Measurements from ENCODE around the gene DCAF11. TPM values are rescaled to one million over a fixed set of nuclear protein-coding genes. Genes with fewer than 3 reads are reported as not detected.
A peak's percentile ranks its signal among the peaks of the same experiment; 100 is the strongest.

DCAF11 gene
- total RNA-seq, 4 donors from 2014 or later = 42.9 to 87.4 (median 57.8) TPM

- H3K27ac ChIP-seq = peak overlapping the region in 1 of 2 donors; percentile 26
- TF ChIP-seq CTCF (IDR thresholded peaks at IDR 0.05) = no peak
- no peak for TF ChIP-seq POLR2A (IDR thresholded peaks at IDR 0.05)
- intact Hi-C loops (cut with DNase I; ENCODE audit: low total_unique reads) = no loop called here
- no peaks in the 10 kb centered on the region for H3K27me3 ChIP-seq
- no peak for DNase-seq
- no peaks in the 10 kb centered on the region for H3K4me1 ChIP-seq
- H3K36me3 ChIP-seq = no peaks in the 10 kb centered on the region
- H3K4me3 ChIP-seq = peak overlapping the region; percentile 25 to 27
- H3K9me3 ChIP-seq = no peaks in the 10 kb centered on the region
Measured at GRCh38 chr14:24172261-24172860, 57.8 kb downstream of the DCAF11 start.

GRCh38 chr14:24172871-24173281 is 58.3 kb downstream of the DCAF11 start:
- H3K4me3 ChIP-seq = no peak overlapping the region
- DNase-seq = no peak
- no peaks in the 10 kb centered on the region for H3K27me3 ChIP-seq
- H3K9me3 ChIP-seq = no peaks in the 10 kb centered on the region
- intact Hi-C loops (cut with DNase I; ENCODE audit: low total_unique reads) = no loop called here
- H3K27ac ChIP-seq = peak overlapping the region in 1 of 2 donors; percentile 26
- no peaks in the 10 kb centered on the region for H3K36me3 ChIP-seq
- TF ChIP-seq POLR2A (IDR thresholded peaks at IDR 0.05) (no peak), CTCF (IDR thresholded peaks at IDR 0.05) (no peak)
- H3K4me1 ChIP-seq = no peaks in the 10 kb centered on the region

Small RNA genes lying within 50 kb of the gene (microRNA-seq; reads per million reads assigned to microRNA genes)
- not detected for gene MIR7703 (ENCODE audit: borderline microRNAs expressed, borderline replicate concordance)

Small RNA genes lying within 50 kb of the gene (small RNA-seq; reads per million reads assigned to genes)
- gene IRF9 = not detected
- gene RNA5SP383 = not detected

Other genes with a start within 250 kb of the DCAF11 start
- gene DHRS4, start 161.0 kb upstream of the DCAF11 start, total RNA-seq = 10 to 100 TPM; 19.7 to 57.9 (median 28.6) TPM
- 10 to 100 TPM in 2 of 4 donors, 1 to 10 TPM in 1, under 1 TPM in 1; 0.88 to 17.2 (median 8.6) TPM for gene DHRS4L2, start 125.8 kb upstream of the DCAF11 start, total RNA-seq
- gene CARMIL3, start 62.8 kb upstream of the DCAF11 start, total RNA-seq = under 1 TPM in 2 of 4 donors, not detected in 2; 0.21 to 0.48 TPM
- gene CPNE6, start 43.2 kb upstream of the DCAF11 start, total RNA-seq = under 1 TPM in 1 of 4 donors, not detected in 3; 0.76 TPM
- gene PCK2, start 20.5 kb upstream of the DCAF11 start, total RNA-seq = 10 to 100 TPM in 3 of 4 donors, not detected in 1; 13.1 to 19.4 (median 15.1) TPM
- 1 to 10 TPM in 3 of 4 donors, not detected in 1; 1.2 to 1.8 (median 1.3) TPM for gene NRL, start 172 bp downstream of the DCAF11 start, total RNA-seq
- gene FITM1, start 15.9 kb downstream of the DCAF11 start, total RNA-seq = 1 to 10 TPM in 2 of 4 donors, under 1 TPM in 1, not detected in 1; 0.48 to 2.4 (median 1.3) TPM
- 100 to 1,000 TPM in 2 of 4 donors, 10 to 100 TPM in 2; 81.0 to 175 (median 131) TPM for gene PSME1, start 21.4 kb downstream of the DCAF11 start, total RNA-seq
- gene EMC9, start 26.8 kb downstream of the DCAF11 start, total RNA-seq = 10 to 100 TPM in 2 of 4 donors, 1 to 10 TPM in 1, not detected in 1; 6.2 to 21.2 (median 10.9) TPM
- gene PSME2, start 31.8 kb downstream of the DCAF11 start, total RNA-seq = 100 to 1,000 TPM in 1 of 4 donors, 10 to 100 TPM in 3; 16.9 to 113 (median 25.7) TPM
- 100 to 1,000 TPM in 1 of 4 donors, 10 to 100 TPM in 3; 17.7 to 106 (median 57.9) TPM for gene RNF31, start 32.7 kb downstream of the DCAF11 start, total RNA-seq
- gene IRF9, start 46.5 kb downstream of the DCAF11 start, total RNA-seq = 100 to 1,000 TPM in 1 of 4 donors, 10 to 100 TPM in 3; 33.2 to 205 (median 67.2) TPM
- 10 to 100 TPM in 3 of 4 donors, 1 to 10 TPM in 1; 9.5 to 54.3 (median 42.1) TPM for gene REC8, start 57.3 kb downstream of the DCAF11 start, total RNA-seq
- 10 to 100 TPM in 3 of 4 donors, 1 to 10 TPM in 1; 3.1 to 33.7 (median 29.6) TPM for gene IPO4, start 74.0 kb downstream of the DCAF11 start, total RNA-seq
- gene TM9SF1, start 80.7 kb downstream of the DCAF11 start, total RNA-seq = 10 to 100 TPM; 31.2 to 79.8 (median 52.4) TPM
- under 1 TPM in 1 of 4 donors, not detected in 3; 0.98 TPM for gene TSSK4, start 90.9 kb downstream of the DCAF11 start, total RNA-seq
- gene CHMP4A, start 98.7 kb downstream of the DCAF11 start, total RNA-seq = 10 to 100 TPM in 3 of 4 donors, 1 to 10 TPM in 1; 6.8 to 53.3 (median 33.9) TPM
- gene MDP1, start 101.3 kb downstream of the DCAF11 start, total RNA-seq = 100 to 1,000 TPM in 1 of 4 donors, 10 to 100 TPM in 2, 1 to 10 TPM in 1; 5.6 to 137 (median 24.2) TPM
- 1,000 to 10,000 TPM in 1 of 4 donors, 100 to 1,000 TPM in 2, 10 to 100 TPM in 1; 61.2 to 1,004 (median 192) TPM for gene NEDD8, start 117.6 kb downstream of the DCAF11 start, total RNA-seq
- 10 to 100 TPM; 38.9 to 60.9 (median 48.8) TPM for gene GMPR2, start 118.2 kb downstream of the DCAF11 start, total RNA-seq
- gene TINF2, start 127.8 kb downstream of the DCAF11 start, total RNA-seq = 100 to 1,000 TPM in 1 of 4 donors, 10 to 100 TPM in 3; 41.0 to 123 (median 66.8) TPM
- 1 to 10 TPM in 2 of 4 donors, not detected in 2; 1.6 to 3.2 TPM for gene TGM1, start 148.4 kb downstream of the DCAF11 start, total RNA-seq
- 10 to 100 TPM in 3 of 4 donors, 1 to 10 TPM in 1; 9.2 to 67.9 (median 23.2) TPM for gene RABGGTA, start 156.8 kb downstream of the DCAF11 start, total RNA-seq
- 10 to 100 TPM; 17.0 to 52.4 (median 37.7) TPM for gene DHRS1, start 185.0 kb downstream of the DCAF11 start, total RNA-seq
- 10 to 100 TPM in 3 of 4 donors, 1 to 10 TPM in 1; 5.0 to 23.5 (median 22.5) TPM for gene NOP9, start 185.1 kb downstream of the DCAF11 start, total RNA-seq
- 10 to 100 TPM in 2 of 4 donors, 1 to 10 TPM in 2; 1.3 to 25.5 (median 14.1) TPM for gene CIDEB, start 193.2 kb downstream of the DCAF11 start, total RNA-seq
- gene LTB4R2, start 195.4 kb downstream of the DCAF11 start, total RNA-seq = 1 to 10 TPM in 3 of 4 donors, not detected in 1; 1.0 to 7.1 (median 5.6) TPM
- 10 to 100 TPM in 1 of 4 donors, 1 to 10 TPM in 3; 3.7 to 19.5 (median 5.6) TPM for gene LTB4R, start 196.7 kb downstream of the DCAF11 start, total RNA-seq
- gene ADCY4, start 220.3 kb downstream of the DCAF11 start, total RNA-seq = 100 to 1,000 TPM in 2 of 4 donors, 10 to 100 TPM in 2; 22.8 to 138 (median 86.1) TPM
- 100 to 1,000 TPM in 1 of 4 donors, 1 to 10 TPM in 2, under 1 TPM in 1; 0.29 to 123 (median 6.0) TPM for gene RIPK3, start 225.2 kb downstream of the DCAF11 start, total RNA-seq

Data from uterus (tissue), 4 donors.